DLD1 (cell line): Measurements from ENCODE around the gene NUMB.

Experiments
- in situ Hi-C: cut with HindIII; loops from 2 replicates; pipeline ENCODE4 v1.10.0; 2017; ENCODE audit warnings: low sequenced_read_pairs

Gene NUMB

GRCh38 chr14:73295198-73295796 lies 163.0 kb downstream of the NUMB start:
- in situ Hi-C loops, result no loop called here

GRCh38 chr14:73293782-73294781 lies 164.3 kb downstream of the NUMB start:
- in situ Hi-C loops, result no loop called here

GRCh38 chr14:73290279-73290678 lies 168.1 kb downstream of the NUMB start:
- in situ Hi-C loops, result no loop called here

GRCh38 chr14:73289729-73290128 lies 168.6 kb downstream of the NUMB start:
- in situ Hi-C loops, result loop anchor here (5.0 kb wide), 1 partner anchor 103 kb away; no protein-coding TSS in a partner anchor

- in situ Hi-C loops, result loop anchor here (5.0 kb wide), 1 partner anchor 103 kb away; no protein-coding TSS in a partner anchor
Measured at GRCh38 chr14:73289308-73289707, 169.0 kb downstream of the NUMB start.

- in situ Hi-C loops, result loop anchor here (5.0 kb wide), 1 partner anchor 105 kb away; no protein-coding TSS in a partner anchor
Measured at GRCh38 chr14:73287071-73287470, 171.3 kb downstream of the NUMB start.

- in situ Hi-C loops, result loop anchor here (5.0 kb wide), 1 partner anchor 106 kb away; no protein-coding TSS in a partner anchor
Measured at GRCh38 chr14:73286598-73286997, 171.7 kb downstream of the NUMB start.

- in situ Hi-C loops, result loop anchor here (5.0 kb wide), 1 partner anchor 106 kb away; no protein-coding TSS in a partner anchor
Measured at GRCh38 chr14:73285979-73286378, 172.4 kb downstream of the NUMB start.

- in situ Hi-C loops, result no loop called here
Measured at GRCh38 chr14:73283608-73284379, 174.6 kb downstream of the NUMB start.

GRCh38 chr14:73280903-73281302 lies 177.4 kb downstream of the NUMB start:
- in situ Hi-C loops, result no loop called here

- in situ Hi-C loops, result no loop called here
Measured at GRCh38 chr14:73277376-73277775, 181.0 kb downstream of the NUMB start.

- in situ Hi-C loops, result no loop called here
Measured at GRCh38 chr14:73276836-73277235, 181.5 kb downstream of the NUMB start.

GRCh38 chr14:73273799-73274198 lies 184.5 kb downstream of the NUMB start:
- in situ Hi-C loops, result no loop called here

- in situ Hi-C loops, result no loop called here
Measured at GRCh38 chr14:73272393-73272792, 186.0 kb downstream of the NUMB start.

- in situ Hi-C loops, result no loop called here
Measured at GRCh38 chr14:73269729-73270531, 188.4 kb downstream of the NUMB start.

GRCh38 chr14:73267474-73267873 lies 190.9 kb downstream of the NUMB start:
- in situ Hi-C loops, result no loop called here

GRCh38 chr14:73266317-73266716 lies 192.0 kb downstream of the NUMB start:
- in situ Hi-C loops, result no loop called here

- in situ Hi-C loops, result no loop called here
Measured at GRCh38 chr14:73265721-73266046, 192.7 kb downstream of the NUMB start.

- in situ Hi-C loops, result no loop called here
Measured at GRCh38 chr14:73264885-73265720, 193.2 kb downstream of the NUMB start.
